COLO829 (cell line): ENCODE results near the gene SLAIN2.
"Not testable (repeated sequence)": the region's sequence is repeated elsewhere in the genome, so short reads cannot be mapped to it uniquely, and the experiment has no call there.

Experiments
- DNase-seq: peaks from one replicate; pipeline ENCODE4 v3.0.0; 2012; ENCODE audit warnings: low spot score

SLAIN2 gene

DNA sequence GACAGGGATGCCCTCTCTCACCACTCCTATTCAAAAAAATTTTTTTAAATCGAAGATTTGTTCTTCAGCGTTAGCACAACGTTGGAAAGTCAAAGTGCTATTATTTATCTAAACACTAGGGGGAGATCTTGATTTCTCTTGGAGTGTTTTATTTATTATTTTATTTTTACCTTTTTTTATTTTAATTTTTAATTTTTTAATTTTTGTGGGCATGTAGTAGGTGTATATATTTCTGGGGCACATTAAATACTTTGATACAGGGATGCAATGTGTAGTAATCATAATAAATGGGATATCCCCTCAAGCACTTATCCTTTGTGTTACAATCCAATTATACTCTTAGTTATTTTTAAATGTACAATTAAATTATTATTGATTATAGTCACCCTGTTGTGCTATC is 104.4 kb downstream of the SLAIN2 start:
- DNase-seq, result peak; percentile 9

DNA sequence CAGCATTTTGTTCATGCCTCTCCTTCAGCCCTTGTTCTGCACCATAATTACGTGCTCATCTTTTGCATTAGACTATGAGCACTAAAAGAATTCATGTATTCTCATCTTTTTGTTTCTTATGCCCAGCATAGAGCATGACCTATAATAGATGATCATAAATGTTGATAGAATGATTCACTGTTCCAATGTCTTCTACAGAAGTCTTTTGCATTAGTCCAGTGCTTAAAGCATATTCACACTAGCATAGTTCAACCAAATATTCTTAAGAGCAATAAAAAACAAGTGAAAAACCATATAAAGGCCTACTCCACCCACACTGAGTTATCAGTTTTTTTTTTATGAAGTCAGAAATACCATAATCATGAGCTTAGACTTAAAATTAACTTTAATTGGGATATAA is 105.3 kb downstream of the SLAIN2 start:
- no peak for DNase-seq

DNA sequence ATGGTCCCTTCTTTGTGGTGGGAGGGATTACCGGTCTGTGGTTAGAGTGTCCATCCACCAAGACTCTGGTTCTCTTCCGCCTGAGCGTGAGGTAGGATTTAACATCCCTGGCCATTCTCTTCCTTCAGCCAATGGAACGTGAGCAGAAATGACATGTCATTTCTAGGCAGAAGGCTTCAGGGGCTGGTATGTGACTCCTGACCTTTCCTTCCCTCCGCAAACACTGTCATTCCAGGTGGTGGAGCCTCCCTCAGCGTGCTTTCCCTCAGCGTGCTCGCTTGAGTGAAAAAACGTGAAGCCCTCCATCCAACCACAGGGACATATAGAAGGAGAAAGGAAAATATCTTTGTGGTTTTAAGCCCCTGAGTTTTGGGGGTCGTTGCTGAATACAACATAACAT is 107.8 kb downstream of the SLAIN2 start:
- DNase-seq, result no peak

DNA sequence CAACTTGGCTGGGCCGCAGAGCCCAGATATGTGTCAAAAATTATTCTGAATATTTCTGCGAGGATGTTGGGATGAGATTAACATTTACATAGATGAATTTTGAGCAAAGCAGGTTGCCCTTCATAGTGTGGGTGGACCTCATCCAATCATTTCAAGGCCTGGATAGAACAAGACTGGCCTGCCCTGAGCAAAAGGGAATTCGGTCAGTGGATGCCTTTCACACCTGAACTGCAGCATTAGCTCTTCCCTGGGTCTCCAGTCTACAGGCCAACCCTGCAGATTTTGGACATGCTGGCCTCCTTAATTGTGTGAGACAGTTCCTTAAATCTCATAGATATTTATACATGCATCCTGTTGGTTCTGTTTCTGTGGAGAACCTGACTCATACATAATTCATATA is 109.4 kb downstream of the SLAIN2 start:
- no peak for DNase-seq

DNA sequence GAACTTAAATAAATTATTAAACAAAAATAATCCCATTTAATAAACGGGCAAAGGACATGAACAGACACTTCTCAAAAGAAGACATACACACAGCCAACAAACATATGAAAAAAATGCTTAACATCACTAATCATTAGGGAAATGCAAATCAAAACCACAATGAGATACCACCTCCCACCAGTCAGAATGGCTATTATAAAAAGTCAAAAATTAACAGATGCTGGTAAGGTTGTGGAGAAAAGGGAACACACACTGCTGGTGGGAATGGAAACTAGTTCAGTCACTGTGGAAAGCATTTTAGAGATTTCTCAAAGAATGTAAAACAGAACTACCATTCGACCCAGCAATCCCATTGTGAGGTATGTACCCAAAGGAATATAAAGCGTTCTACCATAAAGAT is 110.3 kb downstream of the SLAIN2 start:
- not testable (repeated sequence) for DNase-seq

DNA sequence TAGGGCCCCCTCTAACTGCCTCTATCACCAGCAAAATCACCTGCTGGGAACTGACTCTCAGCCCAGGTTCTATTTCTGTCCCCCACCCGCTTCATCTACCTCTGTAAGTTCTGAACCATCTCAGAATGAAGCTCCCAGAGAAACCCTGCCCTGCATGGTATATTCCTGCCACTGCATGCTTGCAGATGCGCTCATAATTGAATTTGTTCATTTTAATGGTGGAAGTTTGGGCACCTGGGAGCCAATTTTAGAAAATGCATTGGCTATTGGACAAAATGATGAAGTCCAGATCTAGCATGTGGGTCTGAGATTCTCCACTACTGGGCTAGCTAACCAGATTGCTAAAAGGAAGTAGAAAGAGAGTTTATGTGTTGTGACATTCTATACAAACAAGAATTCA is 113.3 kb downstream of the SLAIN2 start:
- DNase-seq, result no peak

DNA sequence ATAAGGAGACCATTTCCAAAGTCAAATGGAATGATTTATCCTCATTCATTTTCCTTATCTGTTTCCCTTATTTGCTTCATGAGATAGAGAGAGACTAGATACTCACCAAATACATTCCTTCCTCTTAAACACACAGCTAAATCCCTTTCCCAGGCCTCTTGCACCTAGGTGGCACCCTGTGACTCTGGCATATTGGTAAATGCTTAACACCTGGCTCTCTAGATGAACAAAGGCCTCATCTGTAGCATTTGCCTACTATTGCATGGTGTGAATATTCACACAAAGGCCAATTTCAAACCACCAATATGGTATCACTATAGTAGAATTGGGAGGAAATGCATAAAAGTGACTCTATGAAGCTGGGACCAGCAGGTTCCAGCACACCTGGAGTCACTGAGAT is 119.7 kb downstream of the SLAIN2 start:
- no peak for DNase-seq

DNA sequence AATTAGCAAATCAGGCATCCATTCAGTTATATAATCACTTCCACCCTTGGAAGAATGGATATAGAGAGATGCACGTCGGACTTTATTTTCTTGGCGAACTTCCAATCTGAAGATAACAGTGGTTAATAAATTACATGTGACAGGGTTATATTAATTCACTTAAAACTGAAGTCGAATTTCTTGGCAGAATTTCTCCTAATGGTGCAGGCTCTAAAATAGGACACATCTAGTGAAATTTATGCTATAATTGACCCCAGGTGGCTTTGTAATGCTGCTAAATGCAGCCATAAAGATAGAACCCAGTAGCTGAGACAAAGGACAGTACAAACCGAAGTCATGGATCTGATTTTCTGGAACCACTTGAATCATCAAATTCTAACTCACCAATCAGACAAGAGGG is 121.0 kb downstream of the SLAIN2 start:
- DNase-seq, result no peak

DNA sequence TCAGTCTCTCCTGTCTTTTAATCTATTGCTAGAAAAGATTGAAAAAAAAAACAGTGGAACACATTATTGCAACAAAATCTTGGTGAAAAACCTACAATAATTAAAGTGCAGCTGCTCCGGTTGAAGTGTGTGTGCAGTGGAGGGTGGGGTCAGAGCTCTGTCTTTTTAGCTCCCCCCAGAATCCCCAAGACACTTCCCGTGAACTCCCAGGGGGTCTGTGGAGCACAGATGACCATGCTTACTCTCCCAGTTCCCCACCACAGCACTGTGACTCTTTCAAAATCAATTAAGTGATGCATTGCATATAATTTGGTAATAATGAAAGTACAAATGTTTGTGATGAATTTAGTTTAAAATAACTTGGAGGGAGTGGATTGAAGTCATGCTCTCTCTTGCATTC is 126.1 kb downstream of the SLAIN2 start:
- DNase-seq, result no peak

DNA sequence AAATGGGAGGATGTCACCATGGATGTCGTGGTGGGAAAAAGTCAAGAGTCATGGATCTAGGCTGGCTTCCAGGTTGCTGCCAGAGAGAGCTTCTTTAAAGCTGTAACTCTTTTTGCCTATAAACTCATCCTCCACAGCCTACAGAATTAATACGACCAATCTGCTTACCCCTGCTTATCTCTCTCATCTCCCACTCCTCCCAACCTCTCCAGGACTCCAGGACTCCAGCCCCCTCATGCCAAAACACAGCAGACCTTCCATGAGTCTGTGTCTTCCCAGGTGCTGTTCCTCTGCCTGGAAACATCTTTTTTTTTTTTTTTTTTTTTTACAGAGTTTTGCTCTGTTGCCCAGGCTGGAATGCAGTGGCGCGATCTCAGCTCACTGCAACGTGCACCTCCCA is 126.6 kb downstream of the SLAIN2 start:
- no peak for DNase-seq

DNA sequence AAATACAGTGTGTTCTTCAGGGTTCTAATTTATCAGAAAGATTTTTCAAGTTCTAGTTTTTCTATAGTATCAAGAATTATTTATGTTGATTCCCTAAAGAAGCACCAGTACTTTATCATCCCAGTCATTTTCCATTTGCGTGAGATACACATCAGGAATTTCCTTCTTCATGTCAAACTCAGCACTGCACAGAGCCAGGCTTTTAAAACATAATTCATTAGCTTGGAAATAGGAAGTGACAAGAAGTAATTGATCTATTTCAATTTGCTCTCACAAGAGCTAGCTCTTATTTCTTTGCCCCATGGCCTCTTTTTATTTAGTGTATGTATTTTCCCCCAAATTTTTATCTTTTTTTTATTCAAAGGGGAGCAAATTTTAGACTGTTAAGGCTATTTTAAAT is 128.8 kb downstream of the SLAIN2 start:
- DNase-seq, result no peak

DNA sequence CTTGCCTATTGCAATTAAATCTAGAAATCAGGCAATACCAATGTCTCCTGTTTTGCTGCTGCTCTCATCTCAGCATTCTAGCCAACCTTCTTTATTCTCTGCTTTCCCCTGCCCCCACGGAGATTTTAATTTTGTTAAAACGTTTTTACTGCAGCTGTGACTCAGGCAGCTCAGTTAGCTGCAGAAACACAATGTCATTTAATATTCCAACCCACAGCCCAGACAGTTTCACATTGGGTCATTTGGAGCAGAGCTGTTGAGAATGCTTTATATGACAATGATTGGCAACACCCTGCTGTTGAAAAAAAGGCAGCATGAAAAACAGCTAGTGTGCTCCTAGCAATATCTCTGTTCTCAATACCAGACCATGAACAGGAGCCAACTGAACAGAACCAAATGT is 129.2 kb downstream of the SLAIN2 start:
- no peak for DNase-seq

DNA sequence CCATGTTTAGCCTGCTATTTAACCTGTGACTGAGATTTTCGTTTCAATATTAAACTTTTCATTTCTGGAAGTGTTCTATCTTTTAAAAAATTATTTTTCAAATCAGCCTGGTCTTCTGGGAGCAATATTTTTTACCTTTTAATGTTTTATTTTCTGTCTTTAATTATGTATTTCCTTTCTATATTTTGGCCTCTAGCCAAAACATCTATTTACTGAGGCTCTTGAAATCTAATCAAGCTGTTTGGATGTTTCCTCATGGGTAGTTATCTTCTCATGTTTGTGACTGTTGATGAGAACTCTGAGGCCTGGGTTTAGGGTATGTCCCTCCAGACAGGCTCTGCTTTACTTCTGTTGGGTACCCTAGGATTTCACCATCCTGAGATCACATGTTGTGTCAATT is 131.5 kb downstream of the SLAIN2 start:
- DNase-seq, result no peak

DNA sequence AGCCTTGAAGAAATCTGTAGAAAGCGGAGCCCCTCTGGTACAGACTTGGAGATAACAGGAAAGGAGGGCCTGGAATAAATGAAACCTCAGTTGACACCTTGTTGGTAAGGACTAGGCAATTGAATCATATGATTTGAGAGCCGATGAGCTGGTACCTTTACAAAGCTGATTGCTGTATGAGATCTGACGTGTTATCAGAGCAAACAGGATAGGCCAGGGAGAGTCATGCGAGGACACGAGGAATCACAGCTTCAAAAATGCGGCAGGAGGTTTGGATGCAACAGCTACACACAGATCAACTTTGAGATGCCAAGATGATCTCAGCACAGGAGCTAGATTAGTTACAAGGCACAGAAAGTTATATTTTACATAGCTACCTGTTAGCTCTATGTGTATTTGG is 134.4 kb downstream of the SLAIN2 start:
- no peak for DNase-seq
